WTC11 (cell line): Measurements from ENCODE around the gene TYSND1. TPM values are rescaled to one million over a fixed set of nuclear protein-coding genes. Genes with fewer than 3 reads are reported as not detected.

ENCODE experiments used
- ATAC-seq: fragments of 200-7000 bp; cut with Tn5 transposase; 2 replicates; pipeline ENCODE4 v1.10.0; 2021; ENCODE audit warnings: mild to moderate bottlenecking, moderate library complexity
- CTCF ChIA-PET: fragments of 300-600 bp; sonication (Branson Sonifier 250); formaldehyde crosslinking; loops from one replicate; lab custom pipeline; 2021; ENCODE audit warnings: antibody characterized with exemption; lab: Charles Lee
- POLR2A ChIA-PET: fragments of 350-600 bp; sonication (Branson Sonifier 250); formaldehyde crosslinking; loops from one replicate; lab custom pipeline; 2021; ENCODE audit warnings: antibody characterized with exemption; lab: Charles Lee
- DNase-seq: peaks from one replicate; pipeline ENCODE4 v3.0.0; 2021; ENCODE audit warnings: low spot score
- H3K27ac Mint-ChIP-seq: 2 replicates; pipeline ENCODE4 v1.8.0; 2021; ENCODE audit warnings: mixed read lengths
- H3K27me3 Mint-ChIP-seq: 2 replicates; pipeline ENCODE4 v1.8.0; 2021; ENCODE audit warnings: low read depth, mild to moderate bottlenecking, moderate library complexity, mixed read lengths
- H3K36me3 Mint-ChIP-seq: 2 replicates; pipeline ENCODE4 v1.8.0; 2021; ENCODE audit warnings: mixed read lengths
- H3K4me1 Mint-ChIP-seq: 2 replicates; pipeline ENCODE4 v1.8.0; 2022; ENCODE audit warnings: mixed read lengths
- H3K4me3 Mint-ChIP-seq: 2 replicates; pipeline ENCODE4 v1.8.0; 2021; ENCODE audit warnings: mild to moderate bottlenecking, moderate library complexity, mixed read lengths
- H3K9me3 Mint-ChIP-seq: 2 replicates; pipeline ENCODE4 v1.8.0; 2021; ENCODE audit warnings: mixed read lengths
- ATF2 ChIP-seq: sonication (generic); formaldehyde crosslinking; IDR thresholded peaks from 2 replicates; pipeline ENCODE4 v1.8.1; 2022; ENCODE audit warnings: low read depth, missing genetic modification reagents, borderline replicate concordance
- CBFB ChIP-seq: sonication (generic); formaldehyde crosslinking; IDR thresholded peaks from 2 replicates; pipeline ENCODE4 v1.8.1; 2022; ENCODE audit warnings: mild to moderate bottlenecking, low read depth, missing genetic modification reagents
- CREB1 ChIP-seq: sonication (generic); formaldehyde crosslinking; IDR thresholded peaks from 2 replicates; pipeline ENCODE4 v1.8.0; 2023; ENCODE audit warnings: mild to moderate bottlenecking, missing genetic modification reagents
- CTCF ChIP-seq: fragments of 200-600 bp; IDR thresholded peaks from 2 replicates; pipeline ENCODE4 v1.8.0; 2022; ENCODE audit warnings: antibody characterized with exemption
- ETV6 ChIP-seq: sonication (generic); formaldehyde crosslinking; IDR thresholded peaks from 2 replicates; pipeline ENCODE4 v1.8.1; 2022; ENCODE audit warnings: mild to moderate bottlenecking, missing genetic modification reagents
- IRF1 ChIP-seq: sonication (generic); formaldehyde crosslinking; IDR thresholded peaks from 2 replicates; pipeline ENCODE4 v1.8.0; 2023; ENCODE audit warnings: missing genetic modification reagents
- NR1H2 ChIP-seq: sonication (generic); formaldehyde crosslinking; IDR thresholded peaks from 2 replicates; pipeline ENCODE4 v1.9.0; 2021; ENCODE audit warnings: mild to moderate bottlenecking, moderate library complexity, missing genetic modification reagents
- NR2C2 ChIP-seq: sonication (generic); formaldehyde crosslinking; IDR thresholded peaks from 2 replicates; pipeline ENCODE4 v1.8.0; 2022; ENCODE audit warnings: mild to moderate bottlenecking, missing genetic modification reagents
- OVOL2 ChIP-seq: fragments of 250-450 bp; sonication (Bioruptor Pico); IDR thresholded peaks from 2 replicates; pipeline ENCODE4 v1.9.0; 2021; ENCODE audit warnings: mild to moderate bottlenecking, borderline replicate concordance
- RORB ChIP-seq: fragments of 250-450 bp; sonication (Bioruptor Pico); IDR thresholded peaks from 2 replicates; pipeline ENCODE4 v1.9.0; 2021; ENCODE audit warnings: mild to moderate bottlenecking
- TP53 ChIP-seq: sonication (generic); formaldehyde crosslinking; IDR thresholded peaks from 2 replicates; pipeline ENCODE4 v1.8.1; 2023; ENCODE audit warnings: mild to moderate bottlenecking, missing genetic modification reagents
- USF2 ChIP-seq: sonication (generic); formaldehyde crosslinking; IDR thresholded peaks from 2 replicates; pipeline ENCODE4 v1.8.1; 2023; ENCODE audit warnings: mild to moderate bottlenecking, missing genetic modification reagents, moderate library complexity
- ZNF232 ChIP-seq: sonication (generic); formaldehyde crosslinking; IDR thresholded peaks from 2 replicates; pipeline ENCODE4 v1.8.0; 2022; ENCODE audit warnings: mild to moderate bottlenecking, missing genetic modification reagents
- ZNF281 ChIP-seq: sonication (generic); formaldehyde crosslinking; IDR thresholded peaks from 2 replicates; pipeline ENCODE4 v1.8.0; 2023; ENCODE audit warnings: mild to moderate bottlenecking, missing genetic modification reagents
- ZNF416 ChIP-seq: fragments of 250-450 bp; sonication (Bioruptor Pico); IDR thresholded peaks from 2 replicates; pipeline ENCODE4 v1.9.0; 2021; ENCODE audit warnings: mild to moderate bottlenecking, inconsistent platforms
- total RNA-seq: library from RNA; stranded (reverse); gene quantifications from 3 replicates; pipeline ENCODE4 v1.2.3, GENCODE V29; 2021

Gene TYSND1
- total RNA-seq, 1 experiment from 2014 or later: 18.9 TPM

GRCh38 chr10:70191972-70192305, 45.4 kb upstream of the TYSND1 start:
- TF ChIP-seq TP53 (CRISPR knock-in tag) (no peak), CTCF (no peak), OVOL2 (no peak), ZNF416 (CRISPR knock-in tag) (no peak), ETV6 (no peak), RORB (CRISPR knock-in tag) (no peak), USF2 (CRISPR knock-in tag) (no peak), ZNF281 (CRISPR knock-in tag) (no peak)
- ATAC-seq (no peak), DNase-seq (no peak)
- Mint-ChIP-seq H3K4me3 (no peak overlapping the region), H3K27ac (no peak overlapping the region), H3K4me1 (peaks cover 9% of the 10 kb centered on the region), H3K9me3 (no peaks in the 10 kb centered on the region), H3K27me3 (no peaks in the 10 kb centered on the region), H3K36me3 (no peaks in the 10 kb centered on the region)
- ChIA-PET POLR2A (no interaction called here), CTCF (interaction anchor here (1.2 kb wide), 1 partner anchor 22 kb away, joined by 3 read pairs; the partner anchor contains the start of gene SAR1A)

- CTCF ChIA-PET: interaction anchor here (0.9 to 1.3 kb wide), 3 partner anchors 21 to 74 kb away, joined by 3 to 4 read pairs (median 3); partner anchors contain the start of gene SAR1A
- Mint-ChIP-seq H3K9me3 (no peaks in the 10 kb centered on the region), H3K27ac (no peak overlapping the region)
These were observed 44.9 kb upstream of the TYSND1 start for GRCh38 chr10:70191161-70191971.

GRCh38 chr10:70190581-70190980, 44.1 kb upstream of the TYSND1 start:
- H3K4me1 Mint-ChIP-seq: peaks cover 9% of the 10 kb centered on the region
- no peak for TF ChIP-seq IRF1
- CTCF ChIA-PET: interaction anchor here (0.9 to 1.3 kb wide), 2 partner anchors 20 to 74 kb away, joined by 3 to 4 read pairs; partner anchors contain the start of gene SAR1A
- DNase-seq (no peak), ATAC-seq (no peak; the same call in 1 of the 2 replicates)
- POLR2A ChIA-PET: no interaction called here
- H3K27me3 Mint-ChIP-seq: no peaks in the 10 kb centered on the region
- no peaks in the 10 kb centered on the region for H3K36me3 Mint-ChIP-seq
- no peaks in the 10 kb centered on the region for H3K9me3 Mint-ChIP-seq
- H3K27ac Mint-ChIP-seq: no peak overlapping the region; the same call in 1 of the 2 replicates
- no peak overlapping the region for H3K4me3 Mint-ChIP-seq

More at GRCh38 chr10:70191161-70191971, 44.9 kb upstream of the TYSND1 start:
- DNase-seq (no peak), ATAC-seq (no peak)
- no peaks in the 10 kb centered on the region for H3K27me3 Mint-ChIP-seq
- peaks cover 9% of the 10 kb centered on the region for H3K4me1 Mint-ChIP-seq
- H3K4me3 Mint-ChIP-seq: no peak overlapping the region
- POLR2A ChIA-PET: no interaction called here
- no peaks in the 10 kb centered on the region for H3K36me3 Mint-ChIP-seq
- TF ChIP-seq CBFB (CRISPR knock-in tag) (no peak), CREB1 (CRISPR knock-in tag) (no peak), NR1H2 (no peak), TP53 (CRISPR knock-in tag) (no peak)
- TF ChIP-seq, all 79 proteins: peak for 0

GRCh38 chr10:70190102-70190501, 43.6 kb upstream of the TYSND1 start:
- POLR2A ChIA-PET: no interaction called here
- DNase-seq (no peak), ATAC-seq (no peak)
- Mint-ChIP-seq H3K4me3 (no peak overlapping the region), H3K27ac (no peak overlapping the region), H3K36me3 (no peaks in the 10 kb centered on the region), H3K9me3 (no peaks in the 10 kb centered on the region), H3K4me1 (peaks cover 9% of the 10 kb centered on the region), H3K27me3 (peaks cover 4% of the 10 kb centered on the region; the same call in 1 of the 2 replicates)
- no peak for TF ChIP-seq ATF2 (CRISPR knock-in tag)
- TF ChIP-seq NR2C2 (CRISPR knock-in tag): no peak
- TF ChIP-seq ZNF416 (CRISPR knock-in tag): no peak
- TF ChIP-seq ZNF232 (CRISPR knock-in tag): no peak
- TF ChIP-seq IRF1: no peak
- CTCF ChIA-PET: interaction anchor here (0.9 to 1.3 kb wide), 2 partner anchors 20 to 75 kb away, joined by 3 to 4 read pairs; partner anchors contain the start of gene SAR1A
